ENCODE results near the gene HAGH.
A peak's percentile ranks its signal among the peaks of the same experiment; 100 is the strongest.

The HAGH gene

DNA sequence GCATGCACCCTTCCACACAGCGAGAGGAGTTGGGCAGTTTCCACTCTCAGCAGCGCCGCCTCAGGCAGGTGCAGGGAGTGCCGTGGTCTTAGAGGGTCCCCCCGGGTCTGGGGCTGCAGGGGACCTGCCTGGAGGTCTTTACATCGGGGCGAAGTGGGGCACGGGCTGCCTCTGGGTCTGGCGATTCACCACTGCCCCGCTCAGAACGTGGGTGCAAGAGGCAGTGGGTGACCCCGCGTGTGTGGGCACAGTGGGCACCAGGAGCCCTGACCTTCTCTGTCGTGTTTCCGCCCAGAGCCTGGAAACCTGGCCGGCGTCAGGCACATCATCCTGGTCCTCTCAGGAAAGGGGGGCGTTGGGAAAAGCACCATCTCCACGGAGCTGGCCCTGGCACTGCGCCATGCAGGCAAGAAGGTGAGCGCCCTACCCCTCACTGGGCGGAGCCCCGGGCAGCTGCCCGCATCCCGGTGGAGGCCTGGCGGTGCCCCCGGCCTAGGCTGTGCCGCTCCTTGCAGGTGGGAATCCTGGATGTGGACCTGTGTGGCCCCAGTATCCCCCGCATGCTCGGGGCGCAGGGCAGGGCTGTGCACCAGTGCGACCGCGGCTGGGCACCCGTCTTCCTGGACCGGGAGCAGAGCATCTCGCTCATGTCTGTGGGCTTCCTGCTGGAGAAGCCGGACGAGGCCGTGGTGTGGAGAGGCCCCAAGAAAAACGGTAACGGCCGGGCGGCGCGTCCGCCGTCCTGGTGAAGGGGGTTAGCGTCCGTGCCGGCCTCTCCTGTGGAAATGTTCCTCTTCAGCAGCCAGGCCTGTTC lies 40.2 kb downstream of the HAGH start:
- no peak for DNase-seq (ENCODE audit: low read depth)

DNA sequence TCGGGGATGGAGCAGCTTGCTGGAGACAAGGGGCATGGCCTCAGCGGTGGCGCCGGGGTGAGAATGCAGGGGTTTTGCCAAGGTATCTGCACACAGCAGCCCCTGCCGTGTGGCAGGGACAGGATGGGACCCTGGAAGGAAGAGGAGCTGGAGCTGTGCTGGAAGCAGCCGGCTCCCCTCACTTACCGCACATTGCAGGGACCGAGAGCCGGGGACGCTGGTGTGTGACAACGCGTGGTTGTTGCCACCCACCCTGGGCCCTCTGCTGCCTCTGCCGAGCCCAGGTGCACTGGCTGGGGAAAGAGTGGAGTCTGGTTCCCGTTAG lies 40.8 kb downstream of the HAGH start:
- DNase-seq (ENCODE audit: low read depth), result no peak

DNA sequence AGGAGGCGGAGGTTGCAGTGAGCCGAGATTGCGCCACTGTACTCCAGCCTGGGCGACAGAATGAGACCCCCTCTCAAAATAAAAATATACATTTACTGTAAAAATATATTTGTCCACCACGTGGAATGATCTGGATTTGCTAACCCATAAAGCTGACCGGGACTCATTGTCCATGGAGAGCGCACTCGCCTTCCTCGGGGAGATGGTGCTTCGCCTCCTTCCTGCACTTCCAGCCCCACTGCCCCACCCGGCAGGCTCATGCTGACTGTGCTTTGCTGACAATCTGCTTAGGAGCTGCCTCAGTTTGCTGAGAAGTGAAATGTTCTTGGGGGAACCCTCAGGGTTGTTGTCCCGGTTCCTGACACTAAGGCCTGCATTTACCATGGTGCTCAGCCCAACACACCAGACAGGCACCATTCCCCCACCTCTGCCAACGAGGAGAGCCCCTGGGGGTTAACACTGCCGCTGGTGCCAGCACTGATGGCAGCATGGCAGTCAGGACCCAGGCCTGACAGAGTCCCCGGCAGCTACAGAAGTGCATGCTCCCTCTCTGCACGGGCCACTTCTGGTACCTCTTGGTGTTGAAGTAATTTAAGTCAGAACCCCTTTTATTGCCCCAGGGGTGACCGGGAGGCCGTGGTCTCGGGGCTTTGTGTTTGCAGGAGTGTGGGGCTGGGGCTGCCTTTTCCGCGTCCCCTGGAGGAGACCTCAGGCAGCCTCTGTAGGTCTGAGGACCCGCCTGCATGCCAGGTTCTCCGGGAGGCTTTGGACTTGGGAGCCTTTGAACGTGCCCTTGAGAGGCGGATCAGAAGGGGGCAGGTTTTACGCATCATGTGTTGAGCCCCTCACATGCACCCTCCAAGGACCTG lies 41.4 kb downstream of the HAGH start:
- no peak for DNase-seq (ENCODE audit: low read depth)

DNA sequence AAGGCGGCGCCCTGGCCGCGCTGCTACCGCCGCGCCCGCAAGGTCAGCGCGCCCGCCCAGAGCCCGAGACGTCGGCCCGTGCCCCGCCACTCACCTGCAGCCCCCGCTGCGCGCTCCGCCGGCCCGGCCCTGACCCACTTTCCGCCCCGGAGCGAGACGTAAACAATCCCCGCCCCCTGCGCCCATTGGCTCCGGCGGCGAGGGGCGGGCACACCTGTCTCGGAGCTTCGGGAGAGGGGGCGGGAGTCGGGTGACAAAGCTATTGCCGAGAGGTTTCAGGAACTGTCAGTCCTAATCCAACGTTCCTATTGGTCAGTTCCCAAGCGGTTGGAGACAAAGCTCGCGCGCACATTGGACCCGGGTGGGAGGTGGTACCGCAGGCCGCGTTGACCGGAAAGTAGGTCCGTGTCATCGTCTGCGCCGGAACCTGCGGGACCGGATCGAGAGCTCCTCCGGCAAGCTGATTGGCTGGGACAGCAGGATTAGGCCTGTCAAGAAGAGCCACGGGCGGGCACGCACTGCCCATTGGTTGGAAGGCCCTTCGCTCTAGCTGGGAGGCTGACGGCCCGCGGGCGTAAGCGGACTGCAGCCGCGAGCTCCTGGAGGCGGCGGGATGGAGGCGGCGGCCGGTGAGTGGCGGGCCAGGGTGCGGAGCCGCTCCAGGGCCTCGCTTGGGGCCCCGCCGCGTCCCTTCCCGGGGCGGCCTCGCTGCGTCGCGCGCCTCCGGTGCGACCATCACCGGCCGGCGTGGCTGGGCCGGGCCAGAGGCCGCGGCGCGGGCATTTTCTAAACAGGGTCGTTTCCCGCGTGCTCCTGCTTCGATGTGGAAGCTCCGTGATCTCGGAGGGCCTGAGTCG lies 44.0 kb downstream of the HAGH start, which contains the start of the genes NUBP2 and SPSB3:
Gene NUBP2 (plus strand): TSS at position 553 of the 857 bp plus-strand sequence. CDS start 61 bp downstream, at position 614.
Gene SPSB3 (minus strand): TSS at position 164 of the 857 bp plus-strand sequence. CDS start 1,088 bp downstream, outside the sequence.
- peak; percentile 89 for DNase-seq (ENCODE audit: low read depth)

DNA sequence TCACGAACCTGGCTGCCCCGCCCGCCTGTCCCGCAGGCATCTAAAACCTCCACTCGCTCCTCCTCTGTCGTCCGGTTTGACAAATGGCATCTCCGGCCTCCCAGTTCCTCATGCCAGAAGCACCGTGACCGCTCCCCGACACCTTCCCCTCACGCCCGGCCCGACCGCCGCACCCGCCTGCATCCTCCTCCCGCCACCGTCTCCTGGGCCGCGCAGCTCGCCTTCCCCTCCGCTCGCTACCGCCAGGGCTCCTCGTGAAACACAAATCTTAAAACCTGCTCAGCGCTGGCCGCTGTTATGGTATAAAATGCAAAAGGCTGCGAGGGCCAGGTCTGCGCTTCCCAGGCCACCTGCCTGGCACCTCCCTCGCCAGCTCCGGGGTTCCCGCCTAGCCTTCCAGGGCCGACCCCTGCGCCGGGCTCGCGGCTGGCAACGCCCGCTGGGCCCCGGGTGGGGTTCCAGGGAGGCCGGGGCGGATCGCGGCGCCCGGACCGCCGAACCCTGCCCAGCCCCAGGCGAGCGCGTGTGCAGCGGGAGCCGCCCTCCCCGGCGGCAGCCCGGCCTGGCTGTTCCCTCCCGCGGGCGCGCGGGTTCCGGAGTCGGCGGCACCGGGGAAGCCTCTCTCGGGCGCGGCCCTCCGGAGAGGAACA lies 44.7 kb downstream of the HAGH start:
- no peak for DNase-seq (ENCODE audit: low read depth)

DNA sequence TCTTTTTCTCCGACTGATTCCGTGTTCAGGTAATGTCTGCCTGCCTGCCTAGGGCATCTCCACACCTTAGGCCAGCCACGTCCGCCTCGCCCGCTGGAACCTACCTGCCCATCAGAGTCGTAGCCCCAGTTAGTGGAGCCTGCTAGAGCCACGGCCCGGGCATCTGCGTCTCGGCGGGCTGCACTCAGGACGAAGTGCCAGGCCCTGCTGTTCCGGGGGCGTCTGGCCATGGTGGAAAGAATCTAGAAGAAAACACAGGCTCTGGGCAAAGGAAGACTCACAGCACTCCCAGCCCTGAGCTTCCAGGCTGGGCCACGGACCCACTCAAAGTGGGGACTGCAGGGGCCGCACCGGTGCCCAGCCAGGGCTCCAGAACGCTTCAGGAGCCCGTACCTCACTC lies 45.4 kb downstream of the HAGH start:
- DNase-seq (ENCODE audit: low read depth), result no peak

DNA sequence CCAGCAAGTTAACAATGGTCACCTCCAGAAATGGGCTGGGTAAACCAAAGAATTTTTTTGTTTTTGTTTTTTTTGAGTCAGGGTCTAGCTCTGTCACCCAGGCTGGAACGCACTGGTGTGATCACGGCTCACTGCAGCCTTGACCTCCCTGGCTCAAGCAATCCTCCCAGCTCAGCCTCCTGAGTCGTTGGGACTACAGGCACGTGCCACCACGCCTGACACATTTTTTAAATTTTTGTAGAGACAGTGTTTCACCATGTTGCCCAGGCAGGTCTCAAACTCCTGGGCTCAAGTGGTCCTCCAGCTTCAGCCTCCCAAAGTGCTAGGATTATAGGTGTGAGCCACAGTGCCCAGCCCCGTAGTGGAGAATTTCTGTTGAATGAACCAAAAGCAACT lies 46.0 kb downstream of the HAGH start:
- DNase-seq (ENCODE audit: low read depth), result no peak

DNA sequence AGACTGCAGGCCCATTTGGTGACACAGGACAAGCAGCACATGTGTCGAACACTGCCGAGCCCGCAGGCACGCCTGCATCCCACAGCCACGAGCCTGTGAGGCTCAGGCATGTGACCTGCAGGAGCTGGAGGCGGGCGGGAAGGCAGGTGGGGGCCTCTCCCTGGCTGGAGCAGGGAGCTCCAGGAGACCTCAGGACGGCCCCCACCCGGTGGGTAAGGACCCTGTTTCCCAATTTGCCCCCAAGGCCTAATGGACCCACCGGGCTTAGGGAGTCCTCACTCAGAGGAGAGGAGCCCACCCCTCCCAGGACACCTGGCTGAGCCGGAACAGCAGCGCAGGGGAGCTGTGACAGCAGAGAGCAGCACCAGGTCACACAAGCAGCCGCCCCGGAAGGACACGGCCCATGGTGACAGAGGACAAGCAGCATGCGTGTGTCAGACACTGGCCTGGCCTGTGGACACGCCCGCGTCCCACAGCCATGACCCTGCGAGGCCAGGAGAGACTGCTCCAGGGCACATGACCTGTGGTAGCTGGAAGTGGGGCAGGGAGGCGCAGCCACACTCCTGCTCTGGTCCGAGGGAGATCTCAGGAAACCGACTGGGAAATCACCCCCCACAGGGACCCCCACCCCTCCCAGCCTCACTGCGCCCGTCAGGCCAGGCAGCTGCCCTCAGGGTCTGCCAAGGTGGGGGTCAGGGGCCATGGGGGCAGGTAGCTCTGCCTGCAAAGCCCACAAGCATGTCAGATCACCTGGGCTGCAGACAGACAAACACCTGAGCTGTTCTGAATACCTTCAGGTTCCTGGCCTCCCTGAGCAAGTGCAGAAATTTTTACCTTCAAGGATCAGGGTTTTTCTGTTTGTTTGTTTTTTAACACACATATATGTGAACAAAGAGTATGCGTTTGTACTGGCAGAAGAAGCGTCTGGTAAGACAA lies 46.6 kb downstream of the HAGH start:
- no peak for DNase-seq (ENCODE audit: low read depth)

DNA sequence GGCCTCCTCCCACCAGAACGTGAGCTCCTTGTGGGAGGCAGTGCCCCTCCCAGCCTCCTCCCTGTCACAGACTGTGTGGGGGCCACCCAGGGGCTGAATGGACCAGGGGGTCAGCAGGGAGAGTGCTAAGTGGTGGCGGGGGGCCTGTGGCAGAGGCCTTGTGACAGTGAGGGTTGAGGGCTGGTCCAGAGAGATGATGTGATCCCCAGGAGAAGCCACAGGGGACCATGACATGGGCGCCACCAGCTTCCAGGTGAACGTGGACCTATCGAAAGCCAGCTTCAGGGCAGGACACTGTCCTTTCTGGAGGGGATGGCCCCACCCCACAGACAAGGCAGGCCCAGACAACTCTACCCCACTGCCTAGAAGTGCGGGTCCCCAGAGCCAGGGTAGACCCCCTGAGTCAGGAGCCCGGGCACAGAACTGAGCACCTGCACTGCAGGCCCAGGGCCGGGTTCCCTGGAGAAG lies 47.4 kb downstream of the HAGH start:
- DNase-seq (ENCODE audit: low read depth), result no peak

DNA sequence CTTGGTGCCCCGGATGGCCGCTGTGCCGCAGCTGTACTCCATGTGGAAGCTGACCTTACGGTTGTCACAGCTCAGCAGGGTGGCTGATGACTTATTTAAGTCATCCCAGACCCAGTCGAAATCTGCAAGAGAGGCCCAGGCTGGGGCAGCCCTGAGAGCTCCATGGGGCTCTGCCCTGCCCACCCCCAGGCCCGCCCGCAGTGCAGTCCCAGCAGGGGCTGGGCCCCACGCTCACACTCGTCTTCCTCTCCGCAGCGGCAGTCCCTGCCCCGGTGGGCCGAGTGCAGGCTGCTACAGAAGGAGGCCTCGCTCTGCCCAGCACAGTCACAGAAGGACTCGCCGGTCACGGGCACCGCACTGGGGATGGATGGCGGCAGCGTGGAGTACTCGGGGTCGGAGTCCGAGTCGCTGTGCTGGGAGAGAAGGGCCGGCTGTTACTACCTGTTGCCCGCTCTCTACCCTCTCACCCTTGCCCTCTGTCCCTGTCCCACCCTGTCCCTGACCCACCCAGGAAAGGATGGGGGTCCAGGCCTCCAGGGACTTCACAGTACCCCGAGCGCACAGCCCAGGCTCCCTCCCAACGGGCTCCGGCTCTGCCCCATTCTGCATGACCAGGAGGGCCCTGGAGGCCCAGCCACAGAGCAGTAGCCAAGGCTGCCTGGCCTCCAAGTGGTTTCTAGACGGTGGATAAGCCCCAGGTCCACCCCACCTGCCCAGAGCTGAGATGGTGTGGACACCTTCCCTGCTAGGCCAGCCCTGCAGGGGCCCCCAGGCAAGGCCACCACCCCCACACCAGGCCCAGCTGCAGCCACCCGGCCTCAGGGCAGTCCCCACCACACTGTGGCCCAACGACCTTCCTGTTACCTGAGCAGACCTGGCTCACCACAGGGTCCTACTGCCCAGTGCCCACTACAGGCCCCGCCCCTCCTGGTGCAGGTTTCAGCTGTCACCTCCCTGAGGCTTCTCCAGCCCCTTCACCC lies 48.1 kb downstream of the HAGH start:
- DNase-seq (ENCODE audit: low read depth), result no peak

DNA sequence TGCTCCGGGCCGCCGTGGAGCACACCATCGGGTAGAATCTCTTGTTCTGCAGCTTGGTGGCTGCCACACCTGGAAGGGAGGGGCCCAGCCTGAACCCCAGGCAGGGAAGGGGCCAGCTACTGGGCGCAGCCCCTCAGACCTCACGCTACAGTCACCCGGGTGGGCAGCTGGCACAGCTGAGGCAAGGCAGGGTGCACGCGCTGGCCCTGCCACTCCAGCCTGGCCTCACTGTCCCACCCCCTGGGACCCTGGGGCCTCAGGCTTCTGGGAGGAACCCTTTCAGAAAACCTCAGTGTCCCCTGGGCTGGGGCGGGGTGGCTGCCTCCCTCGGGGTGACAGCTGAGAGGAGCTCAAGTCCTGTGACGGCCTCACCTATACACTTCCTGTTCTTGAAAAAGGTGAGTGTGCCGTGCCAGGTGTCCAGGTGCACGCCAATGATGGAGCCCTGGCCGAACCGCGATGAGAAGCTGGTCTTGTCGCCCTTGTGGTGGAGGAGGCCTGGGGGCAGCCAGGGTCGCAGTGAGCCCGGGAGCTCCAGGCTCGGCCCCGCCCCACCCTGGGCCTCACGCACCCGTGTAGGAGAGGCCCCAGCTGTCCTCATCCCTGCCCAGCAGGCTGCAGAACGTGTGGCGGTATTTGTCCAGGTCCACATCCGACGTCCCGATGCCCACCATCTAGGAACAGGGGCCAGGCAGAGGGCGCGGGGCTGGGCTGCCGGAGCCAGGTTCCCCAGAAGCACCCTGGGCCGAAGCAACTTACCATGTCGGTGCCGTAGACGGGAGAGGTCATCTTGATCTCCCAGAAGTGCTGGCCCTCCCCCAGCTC lies 49.0 kb downstream of the HAGH start:
- DNase-seq (ENCODE audit: low read depth), result no peak

DNA sequence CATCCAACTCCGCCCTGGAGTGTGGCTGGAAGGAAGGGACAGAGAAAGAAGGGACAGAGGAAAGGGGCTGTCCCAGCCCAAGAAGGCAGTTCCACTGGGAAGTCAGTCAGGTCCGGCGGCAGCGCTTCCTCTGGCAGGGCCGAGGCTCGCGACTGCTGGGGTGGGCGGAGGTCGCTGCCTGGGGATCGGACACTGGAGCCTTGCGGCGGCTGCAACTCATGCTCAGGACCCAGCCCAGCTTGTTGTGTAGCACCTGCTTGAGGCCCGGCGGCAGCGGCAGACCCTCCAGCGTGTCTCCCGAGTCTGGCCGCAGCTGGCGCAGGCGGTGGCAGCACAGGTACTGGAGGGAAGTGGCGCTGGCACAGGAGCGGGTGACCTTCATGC lies 49.6 kb downstream of the HAGH start:
- no peak for DNase-seq (ENCODE audit: low read depth)

DNA sequence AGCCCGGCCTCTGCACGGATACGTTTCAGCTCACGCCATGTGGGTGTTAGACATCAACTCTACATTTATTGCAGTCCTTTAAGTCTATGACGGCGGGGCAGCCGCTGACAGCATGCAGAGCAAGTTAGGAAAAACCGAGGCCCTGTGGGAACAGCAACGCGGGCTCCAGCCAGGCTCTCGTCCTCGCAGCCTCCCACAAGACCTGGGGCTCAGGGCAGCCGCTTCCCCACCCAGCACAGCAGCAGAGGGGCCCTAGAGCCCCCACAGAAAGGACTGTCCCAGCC lies 50.0 kb downstream of the HAGH start:
- DNase-seq (ENCODE audit: low read depth), result no peak

DNA sequence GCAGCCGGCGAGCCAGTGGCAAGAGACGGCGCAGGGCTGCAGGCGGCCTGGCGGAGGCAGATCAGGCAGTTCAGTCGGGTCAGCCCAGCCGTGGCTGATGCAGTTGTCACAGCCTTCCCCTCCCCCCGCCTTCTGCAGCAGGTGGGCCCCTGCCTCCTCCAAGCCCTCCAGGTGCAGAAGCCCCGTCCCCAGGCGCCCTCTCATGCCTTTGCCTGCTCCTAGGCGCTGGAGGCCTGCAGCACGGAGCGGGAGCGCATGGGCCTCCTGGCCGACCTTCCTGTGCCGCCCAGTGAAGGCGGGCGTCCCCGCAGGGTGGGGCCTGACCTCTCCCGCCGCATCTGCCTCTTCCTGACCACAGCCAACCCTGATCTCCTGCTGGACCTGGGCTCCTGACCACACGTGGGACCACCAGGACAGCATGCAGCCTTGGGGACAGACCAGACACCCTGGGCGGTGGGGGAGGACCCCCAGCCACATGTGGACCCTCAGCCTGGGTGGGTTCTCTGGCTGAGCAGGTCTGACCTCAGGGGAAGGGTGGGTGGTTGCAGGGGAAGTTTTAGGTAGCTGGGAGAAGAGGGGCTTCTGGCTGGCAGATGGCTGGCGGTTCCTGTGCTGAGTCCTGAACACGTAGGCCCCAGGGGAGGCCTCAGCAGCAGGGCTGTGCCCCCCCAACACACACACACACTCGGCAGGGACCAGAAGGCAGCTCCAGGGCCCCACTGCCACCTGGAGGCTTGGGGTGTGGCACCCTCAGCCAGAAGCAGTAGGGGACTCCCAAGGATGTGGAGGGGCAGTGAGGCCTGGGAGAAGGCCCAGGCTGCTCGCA lies 50.6 kb downstream of the HAGH start:
- no peak for DNase-seq (ENCODE audit: low read depth)

DNA sequence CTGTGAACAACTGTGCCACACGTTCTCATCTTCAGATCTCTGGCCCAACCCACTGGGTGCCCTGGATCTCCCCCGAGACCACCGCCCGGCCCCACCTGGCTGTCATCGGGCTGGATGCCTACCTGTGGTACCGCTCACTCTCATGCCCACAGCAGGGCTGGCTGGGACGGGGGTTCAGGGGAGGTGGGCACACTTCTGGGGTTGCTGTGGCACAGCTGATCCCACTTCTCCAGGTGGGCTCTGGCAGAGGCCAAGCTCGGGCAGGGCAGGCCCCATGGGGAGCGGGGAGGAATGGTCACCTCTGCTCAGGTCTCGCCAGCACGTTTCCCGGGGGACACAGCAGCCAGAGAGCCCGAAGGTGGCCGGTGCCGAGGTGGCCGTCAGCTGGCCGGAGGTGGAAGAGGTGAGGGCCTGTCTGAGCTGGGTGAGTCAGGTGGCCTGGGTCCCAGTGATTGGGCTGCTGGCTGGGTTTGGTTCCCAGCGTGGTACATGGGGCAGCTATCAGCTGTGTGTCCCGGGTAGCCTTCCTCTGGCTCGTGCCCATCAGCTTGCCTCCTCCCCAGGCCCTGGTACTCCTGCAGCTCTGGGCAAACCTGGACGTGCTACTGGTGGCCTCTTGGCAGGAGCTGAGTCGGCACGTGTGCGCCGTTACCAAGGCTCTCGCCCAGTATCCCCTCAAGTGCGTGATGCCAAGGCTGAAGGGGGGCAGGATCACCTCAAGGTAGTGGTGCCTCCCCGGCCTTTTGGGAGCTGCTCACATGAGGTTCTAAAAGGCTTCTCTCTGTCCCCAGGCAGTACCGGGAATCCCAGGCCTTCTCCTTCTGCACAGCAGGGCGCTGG lies 51.4 kb downstream of the HAGH start:
- DNase-seq (ENCODE audit: low read depth), result no peak

DNA sequence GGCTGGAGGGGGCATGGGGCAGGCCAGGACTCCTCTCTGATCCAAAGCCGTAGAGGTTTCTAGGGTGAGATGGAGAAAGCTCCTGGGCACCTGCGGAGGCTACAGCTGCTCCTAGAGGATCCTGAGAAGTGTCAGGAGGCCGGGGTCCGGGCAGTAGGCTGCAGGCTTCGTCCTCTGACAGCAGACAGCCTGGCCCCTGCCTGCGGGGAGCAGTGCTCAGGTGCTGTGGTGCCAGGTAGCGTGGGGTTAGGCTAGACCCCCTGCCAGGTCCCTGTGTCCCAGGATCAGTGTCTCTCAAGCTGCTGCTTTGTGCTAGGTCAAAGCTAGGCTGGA lies 52.2 kb downstream of the HAGH start:
- no peak for DNase-seq (ENCODE audit: low read depth)
